H1 (cell line): ENCODE measurements around the gene GLG1. TPM values are rescaled to one million over a fixed set of nuclear protein-coding genes. Genes with fewer than 3 reads are reported as not detected.
"Not testable (repeated sequence)": the region's sequence is repeated elsewhere in the genome, so short reads cannot be mapped to it uniquely, and the experiment has no call there.

Experiments used
- CTCF ChIA-PET: fragments of 300-600 bp; sonication (Branson Sonifier 250); formaldehyde crosslinking; loops from one replicate; lab custom pipeline; 2021; ENCODE audit not compliant: partially characterized antibody; lab: Charles Lee
- POLR2A ChIA-PET: fragments of 300-600 bp; sonication (Branson Sonifier 250); formaldehyde crosslinking; loops from one replicate; lab custom pipeline; 2021; ENCODE audit warnings: inconsistent platforms; ENCODE audit not compliant: partially characterized antibody; lab: Charles Lee
- DNase-seq, 2 experiments: peaks; one replicate each; pipeline versions ENCODE4 v3.0.0 to v3.0.0-alpha.2; 2010 to 2022; ENCODE audit warnings: low spot score in 2 of 2, low read depth in 1 of 2, mixed read lengths in 1 of 2
- FAIRE-seq: peaks from 2 replicates; lab custom pipeline; 2011; peaks lifted over from hg19 to GRCh38; lab: Jason Lieb, UNC
- H2AFZ ChIP-seq: 2 replicates; pipeline ENCODE4 v1.8.1; 2012; ENCODE audit warnings: low read length, inconsistent platforms
- H2AK5ac ChIP-seq: 2 replicates; pipeline ENCODE4 v1.6.1; 2013; ENCODE audit warnings: low read depth, low read length
- H2BK120ac ChIP-seq: replicated peaks from 2 replicates; pipeline ENCODE3; 2013; ENCODE audit warnings: low read depth, low read length, inconsistent platforms
- H2BK12ac ChIP-seq: 2 replicates; pipeline ENCODE4 v1.6.1; 2013; ENCODE audit warnings: low read depth, low read length
- H2BK15ac ChIP-seq: 2 replicates; pipeline ENCODE4 v1.6.1; 2013; ENCODE audit warnings: low read length
- H2BK20ac ChIP-seq: 2 replicates; pipeline ENCODE4 v1.6.1; 2013; ENCODE audit warnings: low read length
- H2BK5ac ChIP-seq: 2 replicates; pipeline ENCODE4 v1.6.1; 2013; ENCODE audit warnings: low read depth, low read length
- H3K14ac ChIP-seq: 2 replicates; pipeline ENCODE4 v1.6.1; 2013; ENCODE audit warnings: inconsistent platforms; ENCODE audit not compliant: insufficient read length
- H3K18ac ChIP-seq: 2 replicates; pipeline ENCODE4 v1.6.1; 2013; ENCODE audit warnings: low read length; ENCODE audit errors: extremely low read depth
- H3K23ac ChIP-seq: 2 replicates; pipeline ENCODE4 v1.6.1; 2013; ENCODE audit warnings: inconsistent platforms; ENCODE audit not compliant: insufficient read length
- H3K23me2 ChIP-seq: 2 replicates; pipeline ENCODE4 v1.6.1; 2013; ENCODE audit warnings: low read depth, low read length
- H3K27ac ChIP-seq: 2 replicates; pipeline ENCODE4 v1.6.1; 2011; ENCODE audit warnings: low read depth, low read length, inconsistent platforms
- H3K27me3 ChIP-seq, 4 experiments: replicated peaks in 1 of 4; 1 replicate in 1 of 4; 2 replicates in 3 of 4; pipeline versions ENCODE4 v1.6.1 to v1.8.1; 2011 to 2013; ENCODE audit warnings: low read length in 3 of 4, mild to moderate bottlenecking in 3 of 4, inconsistent platforms in 2 of 4, mixed read lengths in 2 of 4, moderate library complexity in 1 of 4; ENCODE audit not compliant: control insufficient read depth in 3 of 4, insufficient read depth in 3 of 4; ENCODE audit errors: extremely low read depth in 1 of 4
- H3K36me3 ChIP-seq, 4 experiments: 2 replicates each; pipeline versions ENCODE4 v1.6.1 to v1.8.1; 2011 to 2013; ENCODE audit warnings: mild to moderate bottlenecking in 4 of 4, low read length in 3 of 4, moderate library complexity in 2 of 4, control low read depth in 1 of 4, inconsistent platforms in 1 of 4; ENCODE audit not compliant: insufficient read depth in 4 of 4, control insufficient read depth in 2 of 4
- H3K4ac ChIP-seq: replicated peaks from 2 replicates; pipeline ENCODE3; 2013; ENCODE audit warnings: low read length, low read depth, mixed read lengths, inconsistent platforms; ENCODE audit not compliant: insufficient read length
- H3K4me1 ChIP-seq, 4 experiments: replicated peaks in 1 of 4; 1 replicate in 1 of 4; 2 replicates in 3 of 4; pipeline versions ENCODE4 v1.6.1 to v1.8.1; 2011 to 2013; ENCODE audit warnings: low read length in 3 of 4, inconsistent platforms in 2 of 4, mixed read lengths in 1 of 4; ENCODE audit not compliant: insufficient read depth in 4 of 4, control insufficient read depth in 3 of 4
- H3K4me2 ChIP-seq, 2 experiments: 2 replicates each; pipeline versions ENCODE4 v1.6.1 to v1.8.1; 2011 to 2013; ENCODE audit warnings: low read depth in 2 of 2, low read length in 2 of 2, control low read depth in 1 of 2, inconsistent platforms in 1 of 2, mild to moderate bottlenecking in 1 of 2; ENCODE audit not compliant: insufficient read depth in 1 of 2
- H3K4me3 ChIP-seq, 4 experiments: fragments of 200-600, 300-600 bp in 1 of 4; sonication (generic), shearing (Covaris generic), sonication (Bioruptor Twin) in 1 of 4; 2 replicates each; pipeline versions ENCODE4 v1.5.1 to v1.8.1; 2011 to 2016; ENCODE audit warnings: low read length in 4 of 4, low read depth in 3 of 4, control low read depth in 2 of 4, inconsistent platforms in 2 of 4, mild to moderate bottlenecking in 2 of 4, mixed read lengths in 1 of 4, moderate library complexity in 1 of 4; ENCODE audit not compliant: insufficient read depth in 2 of 4; ENCODE audit errors: extremely low read depth in 1 of 4
- H3K56ac ChIP-seq: replicated peaks from 2 replicates; pipeline ENCODE3; 2013; ENCODE audit warnings: low read depth, mild to moderate bottlenecking, mixed read lengths, low read length, inconsistent platforms; ENCODE audit not compliant: insufficient read length
- H3K79me1 ChIP-seq: 2 replicates; pipeline ENCODE4 v1.6.1; 2013; ENCODE audit warnings: low read depth, low read length, control low read depth
- H3K79me2 ChIP-seq, 2 experiments: 2 replicates each; pipeline versions ENCODE4 v1.6.1 to v1.8.1; 2012 to 2013; ENCODE audit warnings: low read length in 2 of 2, mild to moderate bottlenecking in 2 of 2, inconsistent platforms in 1 of 2; ENCODE audit not compliant: insufficient read depth in 2 of 2, control insufficient read depth in 1 of 2
- H3K9ac ChIP-seq, 4 experiments: replicated peaks in 1 of 4; 1 replicate in 1 of 4; 2 replicates in 3 of 4; pipeline versions ENCODE4 v1.6.1 to v1.8.1; 2011 to 2013; ENCODE audit warnings: low read depth in 3 of 4, low read length in 3 of 4, control low read depth in 2 of 4, mild to moderate bottlenecking in 2 of 4, moderate library complexity in 2 of 4, inconsistent platforms in 1 of 4; ENCODE audit errors: extremely low read depth in 1 of 4
- H3K9me3 ChIP-seq, 2 experiments: 2 replicates each; pipeline versions ENCODE4 v1.6.1 to v1.8.1; 2012 to 2013; ENCODE audit warnings: mild to moderate bottlenecking in 2 of 2, moderate library complexity in 2 of 2, control low read depth in 1 of 2, inconsistent platforms in 1 of 2, low read depth in 1 of 2, low read length in 1 of 2, mixed read lengths in 1 of 2; ENCODE audit not compliant: insufficient read depth in 2 of 2
- H4K20me1 ChIP-seq, 2 experiments: replicated peaks in 1 of 2; 2 replicates each; pipeline versions ENCODE3 to v1.8.1; 2011 to 2013; ENCODE audit warnings: inconsistent platforms in 2 of 2, low read length in 2 of 2, mild to moderate bottlenecking in 1 of 2; ENCODE audit not compliant: insufficient read depth in 2 of 2, control insufficient read depth in 1 of 2
- H4K5ac ChIP-seq: 2 replicates; pipeline ENCODE4 v1.6.1; 2013; ENCODE audit warnings: low read length, low read depth, mixed read lengths, inconsistent platforms; ENCODE audit not compliant: insufficient read length
- H4K8ac ChIP-seq: 2 replicates; pipeline ENCODE4 v1.8.0; 2013; ENCODE audit warnings: mild to moderate bottlenecking, moderate library complexity, low read length, inconsistent platforms; ENCODE audit not compliant: insufficient read depth; ENCODE audit errors: extremely low read depth
- H4K91ac ChIP-seq: replicated peaks from 2 replicates; pipeline ENCODE3; 2013; ENCODE audit warnings: low read length, mixed read lengths, inconsistent platforms; ENCODE audit not compliant: insufficient read length
- WGBS, 2 experiments: shearing (Covaris generic) in 1 of 2; methylation state at CpG; one replicate each; pipeline versions ENCODE4 v1.1.6 to v1.1.7; 2013 to 2015; ENCODE audit warnings: low lambda C conversion rate in 2 of 2, mixed read lengths in 2 of 2, inconsistent platforms in 1 of 2, low coverage in 1 of 2, missing lambda C conversion rate in 1 of 2; ENCODE audit not compliant: insufficient replicate concordance in 2 of 2, insufficient coverage in 1 of 2, insufficient read length in 1 of 2; ENCODE audit errors: extremely low coverage in 1 of 2, missing lambda C conversion rate in 1 of 2; 5-methylcytosine and 5-hydroxymethylcytosine counted together
- polyA plus RNA-seq, 7 experiments: library from polyadenylated mRNA; depleted of rRNA in 3 of 7; stranded (reverse) in 5 of 7; unstranded in 2 of 7; fragments of >200 nt in 5 of 7; fragments of 200-250 nt in 2 of 7; gene quantifications; 1 replicate in 5 of 7; 2 replicates in 1 of 7; 4 replicates in 1 of 7; pipeline versions ENCODE4 v1.2.1 to v1.2.3, GENCODE V29; 2011 to 2013; ENCODE audit warnings: missing spikeins in 2 of 7, mixed read lengths in 2 of 7
- total RNA-seq: library from RNA; stranded (reverse); fragmentation: NEBNext Ultra II Directional; extraction: Animal tissue kit (Norgen Biotek cat#: 25700); gene quantifications from 2 replicates; pipeline ENCODE4 v1.2.1, GENCODE V29; 2021

GLG1 gene
- total and polyA plus RNA-seq, 2 of the 8 experiments (the other 6 are each of a cell fraction or from before 2014, with no cell fraction given): 53.4 to 139 TPM

DNA sequence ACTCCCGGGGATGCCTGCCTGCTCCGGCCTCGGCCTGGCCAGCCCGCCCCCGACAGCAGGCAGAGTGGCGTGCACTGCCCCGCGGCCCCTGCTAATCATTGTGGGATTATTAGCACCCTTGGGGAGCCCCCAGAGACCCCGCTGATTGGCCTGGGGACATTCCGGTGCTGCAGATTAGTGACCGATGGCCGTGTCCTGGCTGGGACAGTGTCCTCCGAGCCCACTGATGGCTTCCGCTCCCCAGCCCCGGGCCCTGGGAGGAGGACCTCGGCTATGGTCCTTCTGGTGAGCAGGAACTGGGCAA, 185.5 kb downstream of the GLG1 start:
- DNase-seq, H3K79me2 ChIP-seq, H2BK12ac ChIP-seq, H4K20me1 ChIP-seq, H3K27ac ChIP-seq, POLR2A ChIA-PET, H3K14ac ChIP-seq, H2BK15ac ChIP-seq, H3K4ac ChIP-seq, H3K23me2 ChIP-seq, H3K18ac ChIP-seq, H3K27me3 ChIP-seq, H2BK120ac ChIP-seq, H2AFZ ChIP-seq, H2BK20ac ChIP-seq, H4K8ac ChIP-seq, H3K9ac ChIP-seq, H3K9me3 ChIP-seq, FAIRE-seq, H3K36me3 ChIP-seq, H4K5ac ChIP-seq, H3K4me1 ChIP-seq, H3K4me2 ChIP-seq, H3K4me3 ChIP-seq, CTCF ChIA-PET, H2BK5ac ChIP-seq, H4K91ac ChIP-seq, H2AK5ac ChIP-seq, H3K79me1 ChIP-seq, H3K23ac ChIP-seq, H3K56ac ChIP-seq: not testable (repeated sequence)
- 94% methylated on average over 6 of the region's 16 CpGs; no CpG with 5 or more reads in 1 of the 2 experiments for WGBS, 2 experiments

DNA sequence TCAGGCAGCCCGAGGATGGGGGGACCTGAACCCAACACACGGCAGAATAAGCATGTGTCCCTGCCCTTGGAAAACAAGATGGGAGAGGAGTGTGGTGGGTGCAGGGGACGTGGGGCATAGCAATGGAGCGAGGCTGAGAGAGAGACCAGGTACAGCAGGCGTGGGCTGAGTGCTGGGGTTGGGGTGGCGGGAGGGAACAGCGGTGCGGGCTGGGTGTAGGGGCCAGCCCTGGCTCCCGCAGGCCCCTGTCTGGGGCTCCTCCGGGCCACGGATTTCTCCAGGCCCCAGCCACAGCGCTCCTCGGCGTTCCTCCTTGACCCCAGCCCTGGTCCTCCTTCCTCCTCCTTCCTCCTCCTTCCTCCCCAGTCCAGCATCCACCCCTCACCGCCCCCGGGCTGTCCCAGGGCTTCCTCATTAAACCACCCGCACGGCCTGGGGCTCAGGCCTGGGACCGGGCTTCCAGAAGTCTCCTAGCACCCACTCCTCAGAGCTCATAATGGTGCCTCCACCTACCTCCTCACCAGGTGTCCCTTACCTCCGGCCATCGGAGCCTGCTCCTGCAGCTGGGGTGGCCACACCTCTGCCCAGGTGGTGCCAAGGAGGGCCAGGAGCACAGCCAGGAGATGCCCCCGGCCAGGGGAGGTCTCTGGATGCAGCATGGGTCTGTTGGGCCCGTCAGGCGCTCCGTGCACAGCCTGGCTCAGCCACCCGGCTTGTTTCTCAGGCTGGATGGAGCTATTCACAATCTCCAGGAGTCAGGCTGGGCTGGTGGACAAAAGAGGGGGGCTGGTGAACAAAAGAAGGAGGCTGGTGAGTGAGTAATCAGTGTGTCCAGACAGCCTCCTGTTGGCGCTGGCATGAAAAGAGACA, 186.1 kb downstream of the GLG1 start, which contains the start of gene CLEC18B:
Gene CLEC18B, minus strand, starts transcription at position 867 of the 870 bp plus-strand sequence. Its CDS starts 208 bp downstream, at position 659.
- H2BK20ac ChIP-seq, DNase-seq, CTCF ChIA-PET: not testable (repeated sequence)

More for the DNA sequence above, 186.1 kb downstream of the GLG1 start, which contains the start of gene CLEC18B:
- H2BK120ac ChIP-seq, FAIRE-seq, H3K4me1 ChIP-seq, H2BK15ac ChIP-seq, H3K9ac ChIP-seq, H4K20me1 ChIP-seq, H3K23me2 ChIP-seq, H3K79me2 ChIP-seq, H3K4me3 ChIP-seq, H3K4me2 ChIP-seq, H4K5ac ChIP-seq, H3K4ac ChIP-seq, H3K27me3 ChIP-seq, H2AK5ac ChIP-seq, H3K36me3 ChIP-seq, H2BK12ac ChIP-seq, H3K56ac ChIP-seq, H3K9me3 ChIP-seq, H3K18ac ChIP-seq, H3K27ac ChIP-seq, H3K79me1 ChIP-seq, H3K23ac ChIP-seq, H4K8ac ChIP-seq, POLR2A ChIA-PET, H3K14ac ChIP-seq, H2AFZ ChIP-seq, H2BK5ac ChIP-seq, H4K91ac ChIP-seq: not testable (repeated sequence)
- WGBS, 2 experiments: 85% methylated on average over 4 of the region's 27 CpGs; no CpG with 5 or more reads in 1 of the 2 experiments
